HUES48 (cell line): ENCODE results near the gene SFR1.

Experiments
- H3K27ac ChIP-seq: one replicate; pipeline ENCODE4 v1.7.0; 2013; ENCODE audit warnings: low read depth, low read length, inconsistent platforms
- H3K27me3 ChIP-seq: 2 replicates; pipeline ENCODE4 v1.6.1; 2013; ENCODE audit warnings: mild to moderate bottlenecking, low read length; ENCODE audit not compliant: control insufficient read depth, insufficient read depth
- H3K36me3 ChIP-seq: 2 replicates; pipeline ENCODE4 v1.6.1; 2013; ENCODE audit warnings: low read length; ENCODE audit not compliant: control insufficient read depth, insufficient read depth
- H3K4me1 ChIP-seq: 2 replicates; pipeline ENCODE4 v1.6.1; 2013; ENCODE audit warnings: mild to moderate bottlenecking, low read length; ENCODE audit not compliant: control insufficient read depth, insufficient read depth
- H3K4me3 ChIP-seq: 2 replicates; pipeline ENCODE4 v1.5.1; 2013; ENCODE audit warnings: mild to moderate bottlenecking, low read depth, low read length
- H3K9ac ChIP-seq: 2 replicates; pipeline ENCODE4 v1.6.1; 2013; ENCODE audit warnings: mild to moderate bottlenecking, low read depth, low read length, moderate library complexity
- H3K9me3 ChIP-seq: 2 replicates; pipeline ENCODE4 v1.6.1; 2013; ENCODE audit warnings: low read length; ENCODE audit not compliant: control insufficient read depth, insufficient read depth

The SFR1 gene

DNA sequence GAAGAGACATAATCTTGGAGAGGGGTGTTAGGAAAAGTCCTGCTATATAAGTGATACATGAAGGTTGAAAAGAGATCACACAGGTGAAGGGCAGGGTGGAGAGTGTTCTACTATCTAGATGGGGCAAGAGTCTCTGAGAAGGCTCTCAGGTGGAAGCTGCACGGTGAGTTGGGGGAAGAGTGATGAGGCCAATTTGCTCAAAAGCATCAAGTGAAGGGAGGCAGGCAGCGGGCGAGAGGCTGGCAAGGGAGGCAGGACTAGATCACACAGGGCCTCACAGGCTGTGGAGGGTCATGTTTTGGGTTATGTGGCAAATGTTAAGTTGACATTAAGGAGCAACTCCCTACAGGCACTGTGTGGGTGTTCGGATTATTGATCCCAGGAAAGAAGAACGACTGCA, 33.7 kb upstream of the SFR1 start:
- H3K4me3 ChIP-seq = no peak overlapping the region
- H3K9me3 ChIP-seq = no peaks in the 10 kb centered on the region
- H3K27ac ChIP-seq = no peak overlapping the region
- peaks cover 12% of the 10 kb centered on the region for H3K4me1 ChIP-seq
- H3K36me3 ChIP-seq = no peaks in the 10 kb centered on the region
- H3K27me3 ChIP-seq = no peaks in the 10 kb centered on the region
- H3K9ac ChIP-seq = no peak overlapping the region

DNA sequence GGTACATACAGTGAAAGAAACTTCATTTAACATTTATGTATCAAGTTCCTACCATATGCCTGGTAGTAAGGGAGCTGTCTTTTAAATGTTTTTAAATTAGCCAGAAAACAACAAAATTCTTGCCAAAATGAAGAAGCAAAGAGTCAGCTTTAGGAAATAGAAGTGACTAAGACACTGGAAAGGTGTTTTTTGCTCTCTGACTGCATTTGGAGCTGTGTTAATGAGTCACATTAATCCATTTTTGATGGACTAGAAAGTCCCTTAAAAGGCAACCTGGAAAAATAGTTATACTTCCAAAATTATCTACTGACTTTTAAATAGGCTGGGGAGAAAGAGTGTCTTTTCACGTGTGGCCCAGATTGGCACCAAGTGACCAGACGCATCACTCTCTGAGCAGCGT, 32.4 kb upstream of the SFR1 start:
- Histone ChIP-seq H3K4me3 (no peak overlapping the region), H3K27ac (no peak overlapping the region), H3K4me1 (peaks cover 12% of the 10 kb centered on the region), H3K9ac (no peak overlapping the region), H3K27me3 (no peaks in the 10 kb centered on the region), H3K36me3 (no peaks in the 10 kb centered on the region), H3K9me3 (no peaks in the 10 kb centered on the region)

DNA sequence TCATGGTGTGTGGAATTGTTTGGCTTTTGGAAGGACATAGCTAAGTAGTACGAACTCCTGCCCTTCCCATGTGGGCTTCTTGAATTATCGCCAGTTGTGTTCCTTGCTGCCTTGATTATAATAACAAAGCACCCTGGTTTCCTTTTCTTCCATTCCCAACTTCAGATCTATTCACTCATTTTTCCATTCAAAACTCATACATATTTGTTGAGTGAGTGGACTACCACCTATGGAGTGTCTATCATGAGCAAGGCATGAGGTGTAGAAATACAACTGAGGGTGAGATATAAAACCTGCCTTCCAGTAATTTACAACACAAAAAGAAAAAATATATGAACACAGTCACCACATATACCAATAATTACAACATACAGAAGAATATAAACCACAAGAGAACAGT, 31.4 kb upstream of the SFR1 start:
- Histone ChIP-seq H3K27me3 (no peaks in the 10 kb centered on the region), H3K36me3 (no peaks in the 10 kb centered on the region), H3K9ac (no peak overlapping the region), H3K4me3 (no peak overlapping the region), H3K9me3 (no peaks in the 10 kb centered on the region; the same call in 1 of the 2 replicates), H3K4me1 (peaks cover 12% of the 10 kb centered on the region), H3K27ac (no peak overlapping the region)

DNA sequence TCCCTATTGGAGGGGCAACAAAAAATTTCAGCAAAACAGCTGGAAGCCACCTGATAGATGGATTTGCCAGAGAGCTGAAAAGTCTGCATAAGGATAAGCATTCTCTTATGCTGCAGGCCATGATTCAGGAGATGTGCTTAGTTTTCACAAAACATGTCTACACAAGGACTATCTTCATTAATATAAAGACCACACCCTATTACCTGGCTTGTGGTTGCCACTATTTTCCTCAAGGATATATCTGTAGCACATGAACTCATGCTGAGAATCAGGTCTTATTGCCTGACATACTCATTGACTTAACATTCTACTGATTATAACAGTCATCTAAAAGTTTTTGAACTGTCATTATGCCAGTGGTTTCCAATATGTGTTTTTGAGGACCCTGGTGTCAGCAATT, 29.2 kb upstream of the SFR1 start:
- H3K27me3 ChIP-seq = no peaks in the 10 kb centered on the region
- H3K27ac ChIP-seq = no peak overlapping the region
- H3K4me1 ChIP-seq = peaks cover 12% of the 10 kb centered on the region
- H3K4me3 ChIP-seq = no peak overlapping the region
- no peak overlapping the region for H3K9ac ChIP-seq
- H3K36me3 ChIP-seq = no peaks in the 10 kb centered on the region
- H3K9me3 ChIP-seq = peaks cover 4% of the 10 kb centered on the region

DNA sequence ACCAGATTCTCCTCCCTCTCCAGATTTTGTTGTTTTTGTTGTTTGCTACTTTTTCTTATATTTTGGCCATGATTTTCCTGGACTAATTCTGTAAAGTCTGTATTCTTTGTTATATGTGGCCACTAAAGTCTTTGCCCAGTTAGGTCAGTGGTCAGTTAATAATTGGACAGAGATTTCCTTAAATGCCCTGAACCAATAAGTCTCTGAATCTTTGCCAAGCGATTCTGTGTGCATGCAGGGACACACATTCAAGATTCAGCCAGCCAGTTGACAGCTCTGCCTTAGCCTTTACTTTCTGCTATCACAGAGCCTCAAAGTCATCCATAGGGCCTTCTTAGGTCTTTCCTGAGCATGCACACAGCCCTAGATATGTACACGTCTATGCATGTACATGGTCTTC, 25.3 kb upstream of the SFR1 start:
- no peaks in the 10 kb centered on the region for H3K4me1 ChIP-seq
- no peaks in the 10 kb centered on the region for H3K36me3 ChIP-seq
- no peaks in the 10 kb centered on the region for H3K27me3 ChIP-seq
- no peak overlapping the region for H3K9ac ChIP-seq
- H3K27ac ChIP-seq = no peak overlapping the region
- H3K4me3 ChIP-seq = no peak overlapping the region
- H3K9me3 ChIP-seq = peaks cover 4% of the 10 kb centered on the region

DNA sequence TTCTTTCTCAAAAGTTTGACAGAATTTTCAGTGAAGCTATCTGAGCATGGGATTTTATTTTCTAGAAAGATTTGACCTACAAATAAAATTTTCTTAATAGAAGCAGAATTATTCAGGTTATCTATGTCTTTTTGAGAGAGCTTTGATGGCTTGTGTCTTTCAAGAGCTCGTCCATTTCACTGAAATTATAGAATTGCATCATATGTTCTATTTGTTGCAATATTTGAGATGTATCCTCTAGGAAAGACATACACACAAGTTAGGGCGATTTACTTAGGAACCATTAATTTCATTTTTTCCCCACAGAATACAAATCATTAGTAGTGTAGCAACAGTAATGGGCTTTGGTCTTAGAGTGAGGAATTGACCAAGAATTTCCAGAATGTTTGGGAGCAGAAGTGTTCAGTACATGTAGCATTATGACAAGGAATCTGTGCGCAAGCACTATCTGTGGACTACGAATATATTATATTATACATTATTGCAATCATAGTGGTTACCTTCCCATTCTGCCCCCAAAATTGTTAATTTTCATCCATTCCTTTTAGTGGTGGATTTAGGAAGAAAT, 23.5 kb upstream of the SFR1 start:
- Histone ChIP-seq H3K27ac (no peak overlapping the region), H3K9ac (no peak overlapping the region), H3K9me3 (peaks cover 4% of the 10 kb centered on the region), H3K27me3 (no peaks in the 10 kb centered on the region), H3K36me3 (no peaks in the 10 kb centered on the region), H3K4me1 (no peaks in the 10 kb centered on the region), H3K4me3 (no peak overlapping the region)

DNA sequence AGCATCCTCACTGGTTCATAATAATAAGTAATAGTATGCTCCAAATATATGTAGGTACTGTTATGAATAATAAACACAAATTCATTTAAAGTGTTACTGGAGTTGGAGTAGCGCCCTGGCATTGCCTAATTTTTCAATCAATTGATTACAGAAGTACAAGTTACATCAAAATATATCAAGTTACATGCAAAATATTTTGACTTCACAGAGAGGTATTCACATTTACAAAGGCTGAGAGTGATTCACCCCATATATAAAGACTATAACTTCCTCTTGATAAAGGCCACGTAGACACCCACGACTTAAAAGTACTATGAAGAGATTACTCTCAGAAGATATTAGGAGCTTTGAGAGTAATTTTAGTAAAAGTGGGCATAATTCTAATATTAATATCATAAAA, 22.7 kb upstream of the SFR1 start:
- no peaks in the 10 kb centered on the region; the same call in 1 of the 2 replicates for H3K4me1 ChIP-seq
- H3K4me3 ChIP-seq = no peak overlapping the region
- no peaks in the 10 kb centered on the region for H3K36me3 ChIP-seq
- no peak overlapping the region for H3K9ac ChIP-seq
- no peaks in the 10 kb centered on the region for H3K27me3 ChIP-seq
- no peak overlapping the region for H3K27ac ChIP-seq
- peaks cover 4% of the 10 kb centered on the region for H3K9me3 ChIP-seq

DNA sequence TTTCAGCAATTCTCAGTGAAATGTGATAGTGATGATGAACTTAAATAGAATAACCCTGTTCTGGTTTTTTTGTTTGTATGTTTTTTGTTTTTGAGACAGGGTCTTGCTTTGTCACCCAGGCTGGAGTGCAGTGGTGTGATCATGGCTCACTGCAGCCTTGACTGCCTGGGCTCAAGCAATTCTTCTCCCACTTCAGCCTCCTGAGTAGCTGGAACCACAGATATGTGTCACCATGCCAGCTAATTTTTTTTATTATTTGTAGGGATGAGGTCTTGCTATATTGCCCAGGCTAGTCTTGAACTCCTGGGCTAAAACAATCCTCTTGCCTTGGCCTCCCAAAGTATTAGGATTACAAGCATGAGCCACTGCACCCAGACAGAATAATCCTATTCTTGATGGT, 22.0 kb upstream of the SFR1 start:
- H3K4me1 ChIP-seq = no peaks in the 10 kb centered on the region; the same call in 1 of the 2 replicates
- H3K36me3 ChIP-seq = no peaks in the 10 kb centered on the region
- no peaks in the 10 kb centered on the region for H3K27me3 ChIP-seq
- H3K4me3 ChIP-seq = no peak overlapping the region
- peaks cover 4% of the 10 kb centered on the region; the same call in 1 of the 2 replicates for H3K9me3 ChIP-seq
- H3K9ac ChIP-seq = no peak overlapping the region
- no peak overlapping the region for H3K27ac ChIP-seq

DNA sequence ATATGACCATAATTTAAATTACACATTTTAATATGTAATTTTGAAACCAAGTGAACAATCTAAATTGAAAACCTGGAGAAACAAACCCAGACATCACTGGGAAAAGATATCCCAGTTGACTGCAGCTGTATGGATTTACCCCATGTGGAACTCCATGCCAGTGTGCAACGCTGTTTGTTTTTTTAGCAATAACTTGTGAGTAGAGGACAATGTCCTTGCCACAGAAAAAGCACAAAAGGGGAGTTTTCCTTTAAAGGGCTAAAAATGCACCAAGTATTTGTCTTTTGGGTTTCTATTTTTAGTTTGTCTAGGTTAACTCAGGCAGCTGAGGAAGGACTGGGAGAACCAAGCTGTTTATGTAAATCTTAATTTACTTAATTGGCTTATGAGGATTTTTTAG, 21.2 kb upstream of the SFR1 start:
- Histone ChIP-seq H3K27ac (no peak overlapping the region), H3K4me1 (no peaks in the 10 kb centered on the region; the same call in 1 of the 2 replicates), H3K9ac (no peak overlapping the region), H3K27me3 (no peaks in the 10 kb centered on the region), H3K36me3 (no peaks in the 10 kb centered on the region), H3K9me3 (peaks cover 4% of the 10 kb centered on the region; the same call in 1 of the 2 replicates), H3K4me3 (no peak overlapping the region)

DNA sequence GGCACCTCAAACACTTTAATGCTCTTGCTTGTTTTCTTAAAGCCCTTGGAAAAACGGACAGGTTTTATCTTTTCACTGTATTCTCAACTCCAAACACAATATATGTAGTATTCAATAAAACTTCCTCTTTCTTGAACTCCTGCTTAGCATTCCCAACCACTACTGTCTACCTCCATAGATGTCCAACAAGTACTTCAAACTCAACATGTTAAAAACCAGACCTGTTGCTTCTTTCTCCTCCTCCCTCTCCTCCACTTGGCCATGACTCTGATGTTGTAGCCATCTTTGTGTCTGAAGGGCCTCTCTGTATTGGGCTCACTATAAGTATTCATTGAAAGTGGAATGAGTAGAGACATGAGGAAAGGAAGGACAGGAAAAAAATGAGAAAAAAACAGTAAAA, 20.1 kb upstream of the SFR1 start:
- Histone ChIP-seq H3K4me1 (no peaks in the 10 kb centered on the region; the same call in 1 of the 2 replicates), H3K27me3 (no peaks in the 10 kb centered on the region), H3K9ac (no peak overlapping the region), H3K27ac (no peak overlapping the region), H3K4me3 (no peak overlapping the region), H3K9me3 (peaks cover 4% of the 10 kb centered on the region; the same call in 1 of the 2 replicates), H3K36me3 (no peaks in the 10 kb centered on the region)

DNA sequence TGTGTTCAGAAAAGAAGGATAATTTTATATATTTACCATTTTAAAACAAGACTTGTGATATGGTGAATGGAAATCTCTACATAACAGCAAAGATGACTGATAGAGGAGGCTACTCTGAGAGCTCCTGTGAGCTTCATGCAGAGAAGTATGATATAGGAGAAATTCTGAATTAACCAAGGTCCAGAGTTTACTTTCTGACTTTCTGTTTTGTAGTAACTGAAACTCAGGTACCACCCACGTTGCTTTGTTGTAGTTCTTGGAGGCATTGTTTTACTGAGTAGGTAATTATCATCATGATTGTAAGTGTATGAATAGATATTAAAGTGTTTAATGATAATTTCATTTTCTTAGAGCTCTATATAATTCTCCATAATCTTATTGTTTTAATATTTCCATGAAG, 18.0 kb upstream of the SFR1 start:
- Histone ChIP-seq H3K9ac (no peak overlapping the region), H3K27me3 (no peaks in the 10 kb centered on the region), H3K9me3 (no peaks in the 10 kb centered on the region), H3K4me3 (no peak overlapping the region), H3K36me3 (no peaks in the 10 kb centered on the region), H3K4me1 (no peaks in the 10 kb centered on the region; the same call in 1 of the 2 replicates), H3K27ac (no peak overlapping the region)
